ENCODE data around the gene CMIP.

CMIP gene

GRCh38 chr16:81645925-81646324 is 201.3 kb downstream of the CMIP start:
- no peak for DNase-seq

GRCh38 chr16:81646561-81646960 is 202.0 kb downstream of the CMIP start:
- DNase-seq, result no peak

DNA sequence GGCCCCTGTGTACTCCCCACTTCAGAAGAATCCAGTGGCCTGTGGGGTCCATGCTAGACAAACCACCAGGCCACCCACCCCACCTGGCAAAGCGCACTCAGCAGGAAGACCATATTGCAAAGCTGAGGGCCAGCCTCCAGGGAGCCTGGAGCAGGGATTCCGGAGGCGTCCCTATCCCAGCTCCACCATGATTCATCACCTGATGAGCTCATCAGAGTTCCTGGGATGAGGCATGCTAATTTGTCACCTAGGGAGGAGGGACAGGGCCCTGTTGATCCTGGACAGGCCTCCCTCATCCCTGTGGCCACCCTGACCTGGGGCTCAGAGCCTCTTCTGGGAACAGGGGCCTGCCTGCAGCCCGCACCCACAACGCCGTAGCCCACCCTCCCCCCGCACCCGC is 202.9 kb downstream of the CMIP start:
- peak; percentile 89 for DNase-seq

DNA sequence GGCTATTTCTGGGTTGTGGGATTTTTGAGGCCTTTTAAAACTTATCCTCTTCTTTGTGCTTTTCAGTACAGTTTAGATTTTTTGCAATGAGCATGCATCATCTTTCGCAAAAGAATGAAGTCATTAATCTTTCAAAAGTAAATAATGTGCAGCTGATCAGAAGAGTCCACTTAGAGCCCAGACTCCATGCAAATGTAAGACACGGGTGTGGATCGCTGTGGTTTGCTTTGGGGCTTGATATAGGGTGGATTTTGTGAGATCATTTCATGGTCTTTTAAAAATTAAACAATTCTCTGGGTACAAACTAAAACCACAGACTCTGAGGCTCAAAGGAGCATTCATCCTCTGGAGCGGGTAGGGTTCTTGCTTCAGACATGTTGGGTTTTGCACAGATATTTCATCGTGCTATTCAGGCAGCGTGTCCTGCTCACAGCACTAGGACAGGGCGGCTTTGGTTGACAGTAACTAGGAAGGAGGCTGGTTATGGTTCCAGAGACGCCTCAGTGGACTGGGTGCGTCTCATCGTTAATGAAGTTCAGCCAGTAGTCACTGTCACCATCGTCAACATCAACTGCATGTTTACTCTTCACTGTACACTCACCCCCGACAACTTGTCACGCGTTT is 205.1 kb downstream of the CMIP start:
- DNase-seq, result peak; percentile 29

GRCh38 chr16:81650281-81650680 is 205.7 kb downstream of the CMIP start:
- no peak for DNase-seq

- no peak for DNase-seq
Observed at GRCh38 chr16:81650982-81651562, 206.5 kb downstream of the CMIP start.

DNA sequence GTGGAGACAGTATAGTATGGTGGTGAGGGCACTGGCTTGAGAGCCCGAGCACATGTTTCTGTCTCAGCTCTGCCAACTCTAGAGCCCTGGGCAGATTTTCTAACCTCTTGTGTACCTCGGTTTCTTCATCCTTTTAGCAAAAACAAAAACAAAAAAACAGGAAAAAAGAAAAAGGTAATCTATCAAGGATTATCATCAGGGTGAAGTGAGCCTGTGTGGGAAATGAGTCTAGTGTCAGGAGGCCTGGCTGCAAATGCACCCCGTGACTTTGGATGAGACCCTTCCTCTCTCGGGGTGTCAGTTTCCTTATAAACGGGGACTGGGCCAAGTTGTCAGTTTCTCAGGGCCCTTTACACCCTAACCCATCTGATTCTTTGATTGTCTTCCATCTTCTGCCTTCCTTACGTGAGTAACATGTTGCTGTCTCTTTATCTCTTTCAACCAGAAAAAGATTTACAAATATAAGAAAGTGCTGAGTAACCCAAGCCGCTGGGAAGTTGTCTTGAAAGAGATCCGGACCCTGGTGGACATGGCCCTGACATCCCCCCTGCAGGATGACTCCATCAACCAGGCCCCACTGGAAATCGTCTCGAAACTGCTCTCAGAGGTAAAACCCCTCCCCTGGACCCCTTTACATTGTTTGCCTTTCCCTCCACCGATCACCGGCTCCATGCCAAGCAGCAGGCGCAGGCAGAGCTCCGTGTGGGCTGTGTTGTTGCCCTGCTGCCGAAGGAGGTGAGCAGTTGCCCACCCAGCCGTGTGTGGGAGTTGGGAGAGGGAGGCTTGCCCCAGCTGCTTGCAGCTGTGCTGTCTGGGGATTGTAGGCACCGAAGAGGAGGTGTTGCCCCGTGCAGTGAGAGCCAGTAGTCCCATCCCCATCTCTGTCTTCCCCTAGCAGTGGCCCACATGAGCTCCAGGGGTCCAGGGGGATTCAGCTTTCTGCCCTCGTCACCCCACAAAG is 207.4 kb downstream of the CMIP start:
- DNase-seq, result no peak

- no peak for DNase-seq
Observed at GRCh38 chr16:81652798-81653505, 208.3 kb downstream of the CMIP start.

DNA sequence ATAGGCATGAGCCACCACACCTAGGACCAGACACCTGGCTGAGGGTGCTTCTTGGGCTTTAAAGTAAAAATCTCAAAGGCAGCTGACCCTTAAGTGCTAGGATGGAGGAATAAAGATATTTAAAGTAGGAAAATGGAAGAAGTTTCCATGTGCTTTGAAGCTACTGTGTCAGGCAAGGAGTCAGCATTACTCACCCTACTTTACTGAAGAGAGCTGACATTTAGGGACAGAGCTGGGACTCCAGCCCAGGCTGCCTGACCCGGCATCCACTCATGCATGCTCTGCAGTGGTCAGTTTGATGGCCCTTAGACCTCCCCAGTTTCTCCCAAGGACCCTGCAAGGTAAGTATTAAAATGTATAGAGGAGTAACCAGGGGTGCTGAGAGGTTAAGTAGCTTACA is 209.7 kb downstream of the CMIP start:
- no peak for DNase-seq

DNA sequence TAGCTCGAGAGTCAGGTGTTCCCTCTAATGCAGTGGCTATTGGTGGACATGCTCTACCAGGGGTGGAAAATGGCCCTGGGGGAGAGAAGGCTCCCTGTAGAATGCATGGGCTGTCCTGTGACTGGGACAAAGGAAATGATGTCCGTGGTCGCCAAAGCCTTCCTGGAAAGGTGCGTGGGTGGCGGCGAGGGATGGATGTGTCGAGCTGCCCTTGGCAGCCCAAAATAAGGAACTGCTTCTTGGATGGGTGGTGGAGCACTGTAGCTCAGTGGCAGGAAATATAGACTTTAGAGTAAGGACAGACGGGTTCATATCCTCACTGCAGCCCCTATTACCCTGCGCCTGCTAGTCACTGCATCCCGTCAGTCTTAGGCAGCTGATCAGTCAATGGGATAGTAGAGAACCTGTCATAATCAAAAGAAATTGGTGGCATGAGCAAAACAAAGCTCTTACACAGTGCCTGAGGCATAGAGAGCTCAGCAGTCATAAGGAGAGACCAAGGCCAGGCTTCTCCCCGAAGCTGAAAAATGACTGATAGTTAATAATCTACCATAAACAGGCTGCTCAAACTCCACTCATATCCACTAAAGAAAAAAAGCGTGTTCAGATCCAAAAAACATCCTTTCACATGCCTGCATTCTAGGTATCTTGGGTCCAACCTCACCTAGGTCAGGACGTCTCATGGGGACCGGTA is 211.0 kb downstream of the CMIP start:
- DNase-seq, result no peak

- no peak for DNase-seq
Observed at GRCh38 chr16:81657224-81657623, 212.6 kb downstream of the CMIP start.

DNA sequence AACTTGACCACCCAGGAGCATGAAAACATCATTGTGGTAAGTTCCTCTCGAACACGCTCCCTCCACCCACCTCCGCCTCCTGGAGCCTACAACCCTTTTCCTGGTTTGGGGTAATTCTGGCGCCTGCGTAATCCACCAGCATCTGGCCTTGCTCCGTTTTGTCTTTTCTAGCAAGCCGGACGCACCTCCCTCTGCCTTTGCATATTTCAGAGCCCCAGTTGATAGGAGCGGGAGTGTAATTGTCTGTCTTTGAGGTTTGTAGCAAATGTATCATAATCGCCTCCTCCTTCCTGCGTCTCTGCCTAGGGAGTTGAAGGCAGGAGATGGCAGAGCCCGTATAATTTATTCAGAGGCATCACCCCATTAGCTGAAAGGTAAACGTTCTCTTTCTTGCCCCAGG is 213.2 kb downstream of the CMIP start:
- DNase-seq, result no peak

DNA sequence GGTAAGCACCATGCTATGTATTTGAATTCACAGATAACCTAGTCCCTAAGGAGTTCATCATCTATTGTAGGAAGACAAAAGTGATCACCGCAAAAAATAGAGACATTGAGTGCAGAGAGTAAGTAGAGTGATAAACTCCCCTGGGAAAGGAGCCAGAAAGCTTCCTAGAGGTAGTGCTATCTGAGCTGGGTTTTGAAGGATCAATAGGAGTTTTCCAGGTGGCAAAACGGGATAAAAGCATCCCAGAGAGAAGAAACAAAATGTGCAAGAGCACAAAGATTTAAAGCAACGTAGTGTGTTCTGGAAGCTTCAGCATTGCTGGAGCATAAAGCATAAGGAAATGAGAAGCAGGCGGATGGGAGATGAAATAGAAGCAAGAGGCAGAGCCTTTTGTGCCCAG is 213.8 kb downstream of the CMIP start:
- no peak for DNase-seq

DNA sequence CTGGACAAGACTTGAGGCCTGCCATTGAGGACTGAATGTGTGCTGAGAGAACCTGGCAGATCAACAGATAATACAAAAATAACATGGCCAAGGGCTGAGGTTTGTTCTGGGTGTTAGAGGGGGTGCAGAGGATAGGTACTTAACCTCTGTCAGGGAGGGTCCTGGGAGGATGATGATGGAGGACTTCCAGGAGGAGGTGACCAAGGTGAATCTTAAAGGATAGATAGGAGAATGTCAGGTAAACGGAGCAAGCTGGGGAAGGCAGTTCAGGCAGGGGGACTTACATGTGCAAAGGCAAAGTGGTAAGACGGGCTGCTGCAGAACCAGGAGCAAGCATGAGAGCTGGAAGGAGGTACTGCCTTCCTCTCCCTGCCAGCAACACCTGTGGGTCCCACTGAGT is 214.6 kb downstream of the CMIP start:
- no peak for DNase-seq

DNA sequence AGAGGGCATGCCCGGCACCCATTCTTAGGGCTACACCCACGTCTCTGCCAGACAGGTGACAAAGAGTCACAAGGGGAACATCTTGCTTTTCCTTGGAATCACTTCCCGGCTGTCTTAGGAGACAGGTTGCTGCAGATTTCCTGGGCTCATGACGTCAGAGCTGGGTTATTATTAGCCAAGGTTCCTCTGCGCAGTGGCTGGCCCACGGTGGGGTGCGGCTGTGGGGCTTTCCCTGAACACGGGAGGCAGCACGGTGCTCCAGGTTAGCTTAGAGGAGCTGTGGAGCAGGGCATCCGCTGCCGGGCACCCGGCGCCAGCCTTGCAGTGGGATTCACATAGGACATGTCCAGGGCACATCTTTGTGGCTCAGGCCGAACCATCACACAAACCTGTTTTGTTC is 216.5 kb downstream of the CMIP start:
- no peak for DNase-seq

DNA sequence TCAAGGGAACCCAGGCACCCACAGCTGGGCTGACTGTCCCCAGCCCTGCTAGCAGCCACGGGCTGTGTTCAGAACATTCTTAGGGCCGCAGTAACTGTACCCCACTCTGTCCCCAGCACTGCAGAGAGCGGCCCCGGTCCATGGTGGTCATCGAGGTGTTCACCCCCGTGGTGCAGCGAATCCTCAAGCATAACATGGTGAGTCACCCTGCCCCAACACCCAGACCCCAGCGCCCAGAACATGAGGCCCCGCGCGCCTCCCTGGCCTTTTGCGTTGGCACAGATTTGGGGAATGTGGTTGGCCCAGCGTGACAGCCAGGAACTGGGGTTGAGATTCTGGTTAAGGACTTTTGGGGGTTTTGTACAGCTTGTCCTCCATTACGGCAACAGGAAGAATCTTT is 219.5 kb downstream of the CMIP start:
- no peak for DNase-seq

- DNase-seq, result no peak
Observed at GRCh38 chr16:81665588-81665987, 221.0 kb downstream of the CMIP start.

DNA sequence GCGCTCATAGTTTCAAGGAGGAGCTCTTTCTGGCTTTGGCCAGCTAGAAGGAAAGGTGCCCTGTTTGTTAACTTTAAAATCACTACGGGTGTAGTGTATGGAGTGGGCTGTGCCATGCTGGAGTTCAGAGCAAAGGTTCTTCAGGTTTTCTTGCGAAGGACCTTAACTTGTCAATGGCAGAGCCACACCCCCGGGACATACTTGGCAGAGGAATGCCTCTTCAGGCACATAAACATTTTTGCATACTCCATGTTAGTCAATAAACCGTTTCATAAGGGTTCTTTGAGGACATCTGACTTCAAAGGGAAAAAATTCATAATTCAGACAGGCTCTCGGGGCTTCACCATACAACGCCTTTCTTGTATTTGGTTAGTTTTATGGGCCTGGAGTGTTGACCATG is 221.5 kb downstream of the CMIP start:
- DNase-seq, result no peak

- DNase-seq, result no peak
Observed at GRCh38 chr16:81668243-81669097, 223.9 kb downstream of the CMIP start.

GRCh38 chr16:81669473-81670350 is 225.1 kb downstream of the CMIP start:
- DNase-seq, result no peak

Data from fibroblast of skin of right biceps (primary cell).